ENCODE data around the gene FAS.

GRCh38 chr10:88987840-88988239, 2.8 kb upstream of the FAS start:
- TF ChIP-seq NFIC (IDR thresholded peaks at IDR 0.05) (no peak), TEAD4 (IDR thresholded peaks at IDR 0.05) (no peak), EP300 (IDR thresholded peaks at IDR 0.05; ENCODE audit: borderline replicate concordance) (no peak), TCF12 (IDR thresholded peaks at IDR 0.05; ENCODE audit: low read depth) (no peak), YY1 (IDR thresholded peaks at IDR 0.05; ENCODE audit: low read depth) (no peak), TAF1 (IDR thresholded peaks at IDR 0.05; ENCODE audit: low read depth) (no peak), CEBPB (IDR thresholded peaks at IDR 0.05) (no peak), CREB1 (IDR thresholded peaks at IDR 0.05; ENCODE audit: low read depth) (no peak)
- TF ChIP-seq, protein P1, sequence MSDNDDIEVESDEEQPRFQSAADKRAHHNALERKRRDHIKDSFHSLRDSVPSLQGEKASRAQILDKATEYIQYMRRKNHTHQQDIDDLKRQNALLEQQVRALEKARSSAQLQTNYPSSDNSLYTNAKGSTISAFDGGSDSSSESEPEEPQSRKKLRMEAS (IDR thresholded peaks at IDR 0.05): no peak
- TF ChIP-seq, protein P2, sequence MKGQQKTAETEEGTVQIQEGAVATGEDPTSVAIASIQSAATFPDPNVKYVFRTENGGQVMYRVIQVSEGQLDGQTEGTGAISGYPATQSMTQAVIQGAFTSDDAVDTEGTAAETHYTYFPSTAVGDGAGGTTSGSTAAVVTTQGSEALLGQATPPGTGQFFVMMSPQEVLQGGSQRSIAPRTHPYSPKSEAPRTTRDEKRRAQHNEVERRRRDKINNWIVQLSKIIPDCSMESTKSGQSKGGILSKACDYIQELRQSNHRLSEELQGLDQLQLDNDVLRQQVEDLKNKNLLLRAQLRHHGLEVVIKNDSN (IDR thresholded peaks at IDR 0.05): no peak
